WTC11 (cell line): ENCODE measurements around the gene NLRP3.

Experiments
- AFF4 ChIP-seq: sonication (generic); formaldehyde crosslinking; IDR thresholded peaks from 2 replicates; pipeline ENCODE4 v1.8.1; 2023; ENCODE audit warnings: mild to moderate bottlenecking, missing genetic modification reagents, borderline replicate concordance
- CREB1 ChIP-seq: sonication (generic); formaldehyde crosslinking; IDR thresholded peaks from 2 replicates; pipeline ENCODE4 v1.8.0; 2023; ENCODE audit warnings: mild to moderate bottlenecking, missing genetic modification reagents
- CTCF ChIP-seq: fragments of 200-600 bp; IDR thresholded peaks from 2 replicates; pipeline ENCODE4 v1.8.0; 2022; ENCODE audit warnings: antibody characterized with exemption
- ERG ChIP-seq: fragments of 250-450 bp; sonication (Bioruptor Pico); IDR thresholded peaks from 2 replicates; pipeline ENCODE4 v1.8.0; 2021; ENCODE audit warnings: mild to moderate bottlenecking
- IRF1 ChIP-seq: sonication (generic); formaldehyde crosslinking; IDR thresholded peaks from 2 replicates; pipeline ENCODE4 v1.8.0; 2023; ENCODE audit warnings: missing genetic modification reagents
- MYBL2 ChIP-seq: sonication (generic); formaldehyde crosslinking; IDR thresholded peaks from 2 replicates; pipeline ENCODE4 v1.8.1; 2023; ENCODE audit warnings: mild to moderate bottlenecking, moderate library complexity, missing genetic modification reagents
- ZNF121 ChIP-seq: sonication (generic); formaldehyde crosslinking; IDR thresholded peaks from 2 replicates; pipeline ENCODE4 v1.8.0; 2023; ENCODE audit warnings: missing genetic modification reagents
- ZNF232 ChIP-seq: sonication (generic); formaldehyde crosslinking; IDR thresholded peaks from 2 replicates; pipeline ENCODE4 v1.8.0; 2022; ENCODE audit warnings: mild to moderate bottlenecking, missing genetic modification reagents

- TF ChIP-seq ZNF232 (CRISPR knock-in tag) (no peak), CREB1 (no peak), IRF1 (CRISPR knock-in tag) (no peak), MYBL2 (CRISPR knock-in tag) (no peak), ERG (no peak), AFF4 (CRISPR knock-in tag) (no peak), ZNF121 (CRISPR knock-in tag) (no peak), CTCF (no peak)
Observed at GRCh38 chr1:247407180-247407616, 8.8 kb upstream of the NLRP3 start.
